Panc1 (cell line): ENCODE results near the gene CAMK2A. TPM values are rescaled to one million over a fixed set of nuclear protein-coding genes. Genes with fewer than 3 reads are reported as not detected.

ENCODE experiments used
- ATAC-seq: fragments of 200-7000 bp; cut with Tn5 transposase; 2 replicates; pipeline ENCODE4 v1.9.1; 2020; ENCODE audit warnings: mild to moderate bottlenecking, moderate library complexity
- BruUV-seq: library from RNA; stranded (reverse); fragments of 400-500 nt; replicated peaks from 2 replicates; lab custom pipeline; 2021; lab: Mats Ljungman, UMichigan
- CTCF ChIA-PET: fragments of 300-600 bp; sonication (Branson Sonifier 250); formaldehyde crosslinking; loops from one replicate; lab custom pipeline; 2022; ENCODE audit warnings: antibody characterized with exemption; lab: Charles Lee
- POLR2A ChIA-PET: fragments of 300-600 bp; sonication (Branson Sonifier 250); formaldehyde crosslinking; loops from one replicate; lab custom pipeline; 2022; ENCODE audit warnings: antibody characterized with exemption; lab: Charles Lee
- DNase-seq: peaks from one replicate; pipeline ENCODE4 v3.0.0-alpha.2; 2010; ENCODE audit warnings: low read depth, low spot score
- H3K27ac ChIP-seq: 2 replicates; pipeline ENCODE4 v1.5.1; 2011; ENCODE audit warnings: mild to moderate bottlenecking, low read length, inconsistent platforms
- H3K27me3 ChIP-seq: fragments of 200-500 bp; sonication (Bioruptor generic); 2 replicates; pipeline ENCODE4 v1.6.0; 2014; ENCODE audit warnings: low read length, inconsistent platforms; ENCODE audit not compliant: control insufficient read depth, insufficient read depth
- H3K36me3 ChIP-seq: fragments of 200-500 bp; sonication (Bioruptor generic); 2 replicates; pipeline ENCODE4 v1.5.1; 2014; ENCODE audit warnings: inconsistent platforms, mild to moderate bottlenecking, low read length, moderate library complexity; ENCODE audit not compliant: control insufficient read depth, insufficient read depth
- H3K4me1 ChIP-seq: 2 replicates; pipeline ENCODE4 v1.5.1; 2011; ENCODE audit warnings: inconsistent platforms, mild to moderate bottlenecking, low read length, moderate library complexity; ENCODE audit not compliant: control insufficient read depth, insufficient read depth
- H3K4me3 ChIP-seq, 2 experiments: 2 replicates each; pipeline ENCODE4 v1.5.1; 2011 to 2012; ENCODE audit warnings: low read depth in 2 of 2, low read length in 2 of 2, mild to moderate bottlenecking in 2 of 2, inconsistent platforms in 1 of 2, moderate library complexity in 1 of 2
- H3K9me3 ChIP-seq: fragments of 200-500 bp; sonication (Bioruptor generic); 2 replicates; pipeline ENCODE4 v1.5.1; 2014; ENCODE audit warnings: low read depth, mild to moderate bottlenecking, inconsistent platforms, low read length, moderate library complexity; ENCODE audit not compliant: control insufficient read depth, insufficient read depth
- POLR2AphosphoS5 ChIP-seq: IDR thresholded peaks from 2 replicates; pipeline ENCODE4 v1.6.1; 2012; ENCODE audit warnings: mild to moderate bottlenecking, low read depth, low read length, moderate library complexity
- SIN3A ChIP-seq: IDR thresholded peaks from 2 replicates; pipeline ENCODE4 v1.6.1; 2012; ENCODE audit warnings: low read depth, mild to moderate bottlenecking, low read length, moderate library complexity, borderline replicate concordance; ENCODE audit not compliant: insufficient read depth
- TCF7L2 ChIP-seq: IDR thresholded peaks from 2 replicates; pipeline ENCODE4 v1.6.1; 2011; ENCODE audit warnings: mild to moderate bottlenecking, low read depth, low read length, inconsistent platforms
- in situ Hi-C: cut with HindIII; loops from 2 replicates; pipeline ENCODE4 v1.10.0; 2016; ENCODE audit warnings: low sequenced_read_pairs, low pct_unique_long_range_greater_than_20kb
- intact Hi-C: fragments of 100-400 bp; cut with micrococcal nuclease; formaldehyde crosslinking; loops from one replicate; pipeline ENCODE4 v1.10.0; 2022; ENCODE audit not compliant: unreplicated experiment
- total RNA-seq: library from RNA; stranded (reverse); gene quantifications from one replicate; pipeline ENCODE4 v1.2.1, GENCODE V29; 2021; ENCODE audit not compliant: unreplicated experiment
- TF ChIP-seq, protein P1 (sequence below): fragments of 450-650 bp; IDR thresholded peaks from 2 replicates; pipeline ENCODE4 v1.5.1; 2017; ENCODE audit warnings: mild to moderate bottlenecking
- TF ChIP-seq, protein P2 (sequence below), 2 experiments: IDR thresholded peaks; 2 replicates each; pipeline ENCODE4 v1.6.1; 2011 to 2012; ENCODE audit warnings: low read depth in 2 of 2, control low read depth in 1 of 2, low read length in 1 of 2, mild to moderate bottlenecking in 1 of 2, moderate library complexity in 1 of 2; ENCODE audit not compliant: insufficient read depth in 1 of 2

CAMK2A gene
- total RNA-seq, 1 experiment from 2014 or later = 0.51 TPM

DNA sequence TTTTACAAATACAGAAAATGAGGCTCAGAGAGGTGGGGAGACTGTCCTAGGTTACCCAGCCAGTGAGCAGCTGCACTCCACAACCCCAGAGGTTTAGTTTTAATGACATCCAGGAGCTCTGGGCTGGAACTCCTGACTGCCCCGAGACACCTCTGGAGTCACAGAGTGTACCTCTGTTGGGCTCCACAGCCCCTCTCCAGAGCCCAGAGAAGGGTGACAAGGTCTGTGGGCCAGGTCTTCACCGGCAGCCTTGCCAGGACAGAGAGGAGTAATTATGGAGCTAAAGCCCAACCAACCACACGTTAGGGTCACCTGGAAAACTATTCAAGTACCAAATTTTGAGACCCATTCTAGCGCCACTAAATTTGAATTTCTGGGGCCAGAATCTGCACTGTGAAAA, 111.9 kb downstream of the CAMK2A start:
- H3K36me3 ChIP-seq = no peaks in the 10 kb centered on the region
- ATAC-seq (no peak), DNase-seq (no peak)
- in situ Hi-C loops (no loop called here), intact Hi-C loops (no loop called here)
- no peak overlapping the region for H3K4me3 ChIP-seq
- H3K9me3 ChIP-seq = no peaks in the 10 kb centered on the region
- H3K27ac ChIP-seq = no peak overlapping the region
- TF ChIP-seq POLR2AphosphoS5 (no peak), SIN3A (no peak), TCF7L2 (no peak)
- TF ChIP-seq, protein P1, sequence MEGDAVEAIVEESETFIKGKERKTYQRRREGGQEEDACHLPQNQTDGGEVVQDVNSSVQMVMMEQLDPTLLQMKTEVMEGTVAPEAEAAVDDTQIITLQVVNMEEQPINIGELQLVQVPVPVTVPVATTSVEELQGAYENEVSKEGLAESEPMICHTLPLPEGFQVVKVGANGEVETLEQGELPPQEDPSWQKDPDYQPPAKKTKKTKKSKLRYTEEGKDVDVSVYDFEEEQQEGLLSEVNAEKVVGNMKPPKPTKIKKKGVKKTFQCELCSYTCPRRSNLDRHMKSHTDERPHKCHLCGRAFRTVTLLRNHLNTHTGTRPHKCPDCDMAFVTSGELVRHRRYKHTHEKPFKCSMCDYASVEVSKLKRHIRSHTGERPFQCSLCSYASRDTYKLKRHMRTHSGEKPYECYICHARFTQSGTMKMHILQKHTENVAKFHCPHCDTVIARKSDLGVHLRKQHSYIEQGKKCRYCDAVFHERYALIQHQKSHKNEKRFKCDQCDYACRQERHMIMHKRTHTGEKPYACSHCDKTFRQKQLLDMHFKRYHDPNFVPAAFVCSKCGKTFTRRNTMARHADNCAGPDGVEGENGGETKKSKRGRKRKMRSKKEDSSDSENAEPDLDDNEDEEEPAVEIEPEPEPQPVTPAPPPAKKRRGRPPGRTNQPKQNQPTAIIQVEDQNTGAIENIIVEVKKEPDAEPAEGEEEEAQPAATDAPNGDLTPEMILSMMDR = no peak
- TF ChIP-seq, protein P2, sequence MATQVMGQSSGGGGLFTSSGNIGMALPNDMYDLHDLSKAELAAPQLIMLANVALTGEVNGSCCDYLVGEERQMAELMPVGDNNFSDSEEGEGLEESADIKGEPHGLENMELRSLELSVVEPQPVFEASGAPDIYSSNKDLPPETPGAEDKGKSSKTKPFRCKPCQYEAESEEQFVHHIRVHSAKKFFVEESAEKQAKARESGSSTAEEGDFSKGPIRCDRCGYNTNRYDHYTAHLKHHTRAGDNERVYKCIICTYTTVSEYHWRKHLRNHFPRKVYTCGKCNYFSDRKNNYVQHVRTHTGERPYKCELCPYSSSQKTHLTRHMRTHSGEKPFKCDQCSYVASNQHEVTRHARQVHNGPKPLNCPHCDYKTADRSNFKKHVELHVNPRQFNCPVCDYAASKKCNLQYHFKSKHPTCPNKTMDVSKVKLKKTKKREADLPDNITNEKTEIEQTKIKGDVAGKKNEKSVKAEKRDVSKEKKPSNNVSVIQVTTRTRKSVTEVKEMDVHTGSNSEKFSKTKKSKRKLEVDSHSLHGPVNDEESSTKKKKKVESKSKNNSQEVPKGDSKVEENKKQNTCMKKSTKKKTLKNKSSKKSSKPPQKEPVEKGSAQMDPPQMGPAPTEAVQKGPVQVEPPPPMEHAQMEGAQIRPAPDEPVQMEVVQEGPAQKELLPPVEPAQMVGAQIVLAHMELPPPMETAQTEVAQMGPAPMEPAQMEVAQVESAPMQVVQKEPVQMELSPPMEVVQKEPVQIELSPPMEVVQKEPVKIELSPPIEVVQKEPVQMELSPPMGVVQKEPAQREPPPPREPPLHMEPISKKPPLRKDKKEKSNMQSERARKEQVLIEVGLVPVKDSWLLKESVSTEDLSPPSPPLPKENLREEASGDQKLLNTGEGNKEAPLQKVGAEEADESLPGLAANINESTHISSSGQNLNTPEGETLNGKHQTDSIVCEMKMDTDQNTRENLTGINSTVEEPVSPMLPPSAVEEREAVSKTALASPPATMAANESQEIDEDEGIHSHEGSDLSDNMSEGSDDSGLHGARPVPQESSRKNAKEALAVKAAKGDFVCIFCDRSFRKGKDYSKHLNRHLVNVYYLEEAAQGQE (IDR thresholded peaks at IDR 0.05; ENCODE audit: insufficient read depth in 1 of 2, low read depth in 2 of 2, low read length in 1 of 2) = no peak
- H3K27me3 ChIP-seq = no peaks in the 10 kb centered on the region
- BruUV-seq = no TSS peak
- ChIA-PET POLR2A (no interaction called here), CTCF (no interaction called here)
- H3K4me1 ChIP-seq = no peaks in the 10 kb centered on the region

DNA sequence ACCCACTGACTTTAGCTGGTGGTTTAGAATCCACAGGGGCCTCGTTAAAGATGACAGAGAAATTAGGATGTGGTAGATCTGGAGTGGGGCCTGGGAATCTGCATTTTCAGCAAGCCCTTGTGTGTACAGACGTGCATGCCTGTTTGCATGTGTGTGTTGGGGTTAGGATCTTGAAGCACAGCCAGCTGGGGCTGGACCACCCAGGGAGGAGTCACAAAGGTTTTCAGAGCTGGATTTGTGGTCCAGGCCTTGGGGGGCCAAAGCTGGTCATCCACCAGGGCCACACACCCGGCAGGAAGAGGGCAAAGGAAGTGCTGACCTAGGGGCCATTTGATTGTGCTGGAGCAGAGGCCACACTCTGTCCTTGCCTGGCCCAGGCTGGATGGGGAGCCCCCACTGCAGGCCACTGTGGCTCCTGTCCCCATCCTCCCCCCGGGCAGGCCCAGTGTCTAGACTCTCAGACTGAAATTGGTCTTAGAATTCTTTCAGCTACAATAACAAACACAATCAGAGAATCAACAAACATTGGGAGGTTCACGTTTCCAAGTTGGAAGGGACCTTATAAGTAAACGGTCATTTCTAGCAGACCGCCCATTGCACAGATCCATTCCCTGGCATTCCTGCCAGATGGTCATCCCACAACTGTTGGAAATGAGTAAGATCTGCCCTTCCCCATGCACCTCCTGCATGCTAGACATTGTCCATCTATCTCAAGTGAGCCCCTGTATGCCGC, 112.7 kb downstream of the CAMK2A start:
- intact Hi-C loops (no loop called here), in situ Hi-C loops (no loop called here)
- DNase-seq (no peak), ATAC-seq (no peak)
- ChIA-PET POLR2A (no interaction called here), CTCF (no interaction called here)
- Histone ChIP-seq H3K9me3 (no peaks in the 10 kb centered on the region), H3K36me3 (no peaks in the 10 kb centered on the region), H3K4me3 (no peak overlapping the region), H3K27me3 (no peaks in the 10 kb centered on the region), H3K4me1 (no peaks in the 10 kb centered on the region), H3K27ac (no peak overlapping the region)
- TF ChIP-seq TCF7L2 (no peak), SIN3A (no peak), POLR2AphosphoS5 (no peak)
- TF ChIP-seq, protein P1 = no peak
- TF ChIP-seq, protein P2 (IDR thresholded peaks at IDR 0.05; ENCODE audit: insufficient read depth in 1 of 2, low read depth in 2 of 2, low read length in 1 of 2) = no peak
- no TSS peak for BruUV-seq
